HepG2 (cell line): ENCODE data around the gene SSC5D. TPM values are rescaled to one million over a fixed set of nuclear protein-coding genes. Genes with fewer than 3 reads are reported as not detected.

ENCODE experiments used
- ATAC-seq: fragments of 200-7000 bp; cut with Tn5 transposase; 3 replicates; pipeline ENCODE4 v1.9.1; 2020; ENCODE audit warnings: mild to moderate bottlenecking, moderate library complexity
- BruUV-seq: library from RNA; stranded (reverse); fragments of 400-500 nt; replicated peaks from 2 replicates; lab custom pipeline; 2021; lab: Mats Ljungman, UMichigan
- CTCF ChIA-PET: fragments of 300-600 bp; formaldehyde crosslinking; extraction: SDS; loops from one replicate; lab custom pipeline; 2021; ENCODE audit warnings: low total read pairs, inconsistent platforms, low intra/inter-chr PET ratio; lab: Yijun Ruan, JAX
- POLR2A ChIA-PET: fragments of 350-600 bp; sonication (Branson Sonifier 250); formaldehyde crosslinking; loops from one replicate; lab custom pipeline; 2020; ENCODE audit warnings: antibody characterized with exemption, inconsistent platforms; lab: Yijun Ruan, JAX
- DNase-seq: peaks from one replicate; pipeline ENCODE4 v3.0.0-alpha.2; 2015; ENCODE audit warnings: low spot score
- FAIRE-seq: peaks from 3 replicates; lab custom pipeline; 2011; peaks lifted over from hg19 to GRCh38; lab: Jason Lieb, UNC
- H2AFZ ChIP-seq: one replicate; pipeline ENCODE4 v1.6.1; 2011; ENCODE audit warnings: low read length, inconsistent platforms
- H3K27ac ChIP-seq: fragments of 300-600 bp; 3 replicates; pipeline ENCODE4 v1.8.0; 2011; ENCODE audit warnings: mixed run types, mild to moderate bottlenecking, mixed read lengths, low read length, inconsistent platforms; ENCODE audit not compliant: insufficient read depth; ENCODE audit errors: extremely low read length
- H3K27me3 ChIP-seq, 2 experiments: fragments of 200-600 bp in 1 of 2; 2 replicates in 1 of 2; 3 replicates in 1 of 2; pipeline versions ENCODE4 v1.6.0 to v1.8.0; 2011; ENCODE audit warnings: low read length in 2 of 2, mild to moderate bottlenecking in 2 of 2, moderate library complexity in 2 of 2, inconsistent platforms in 1 of 2; ENCODE audit not compliant: insufficient read depth in 2 of 2, control insufficient read depth in 1 of 2
- H3K36me3 ChIP-seq, 2 experiments: fragments of 200-600 bp in 1 of 2; replicated peaks in 1 of 2; 2 replicates in 1 of 2; 3 replicates in 1 of 2; pipeline versions ENCODE4 v1.5.1 to v1.8.0; 2011; ENCODE audit warnings: low read length in 2 of 2, inconsistent platforms in 1 of 2; ENCODE audit not compliant: insufficient read depth in 2 of 2, control insufficient read depth in 1 of 2
- H3K4me1 ChIP-seq: 2 replicates; pipeline ENCODE4 v1.5.1; 2012; ENCODE audit warnings: low read length, inconsistent platforms; ENCODE audit not compliant: insufficient read depth
- H3K4me2 ChIP-seq: 2 replicates; pipeline ENCODE4 v1.6.0; 2011; ENCODE audit warnings: low read depth, low read length, inconsistent platforms
- H3K4me3 ChIP-seq, 3 experiments: fragments of 200-600 bp in 1 of 3; sonication (generic), shearing (Covaris generic) in 1 of 3; replicated peaks in 1 of 3; 2 replicates each; pipeline ENCODE4 v1.5.1; 2011 to 2016; ENCODE audit warnings: low read length in 3 of 3, inconsistent platforms in 2 of 3, low read depth in 2 of 3, mild to moderate bottlenecking in 2 of 3, control low read depth in 1 of 3, mixed read lengths in 1 of 3; ENCODE audit not compliant: insufficient read depth in 1 of 3
- H3K79me2 ChIP-seq: one replicate; pipeline ENCODE4 v1.6.1; 2011; ENCODE audit warnings: low read length, inconsistent platforms; ENCODE audit not compliant: insufficient read depth
- H3K9ac ChIP-seq: 2 replicates; pipeline ENCODE4 v1.6.0; 2011; ENCODE audit warnings: mild to moderate bottlenecking, low read depth, low read length, inconsistent platforms; ENCODE audit not compliant: insufficient read depth
- H3K9me3 ChIP-seq: 2 replicates; pipeline ENCODE4 v1.5.1; 2012; ENCODE audit warnings: mild to moderate bottlenecking, low read length
- H4K20me1 ChIP-seq: 2 replicates; pipeline ENCODE4 v1.6.0; 2011; ENCODE audit warnings: inconsistent platforms, mild to moderate bottlenecking, low read length, moderate library complexity; ENCODE audit not compliant: insufficient read depth
- ARID2 ChIP-seq: sonication (generic); formaldehyde crosslinking; IDR thresholded peaks from 2 replicates; pipeline ENCODE4 v1.8.1; 2022; ENCODE audit warnings: mild to moderate bottlenecking, missing genetic modification reagents, borderline replicate concordance
- CENPT ChIP-seq: sonication (generic); formaldehyde crosslinking; IDR thresholded peaks from 2 replicates; pipeline ENCODE4 v1.8.0; 2022; ENCODE audit warnings: low read depth, mild to moderate bottlenecking, moderate library complexity, missing genetic modification reagents
- HBP1 ChIP-seq: IDR thresholded peaks from 2 replicates; pipeline ENCODE4 v1.6.1; 2016; ENCODE audit warnings: low read depth, control low read depth
- HDAC2 ChIP-seq: sonication (generic); formaldehyde crosslinking; IDR thresholded peaks from 2 replicates; pipeline ENCODE4 v1.4.0; 2020; ENCODE audit warnings: missing genetic modification reagents
- HDAC6 ChIP-seq: fragments of 200-600 bp; sonication (generic); IDR thresholded peaks from 2 replicates; pipeline ENCODE4 v1.7.0; 2017; ENCODE audit warnings: mild to moderate bottlenecking, antibody characterized with exemption, low read length, low read depth
- HOXA5 ChIP-seq: sonication (generic); formaldehyde crosslinking; IDR thresholded peaks from 2 replicates; pipeline ENCODE4 v1.4.0; 2020; ENCODE audit warnings: missing genetic modification reagents
- JUN ChIP-seq: sonication (generic); formaldehyde crosslinking; IDR thresholded peaks from 2 replicates; pipeline ENCODE4 v1.4.0; 2020; ENCODE audit warnings: mild to moderate bottlenecking, missing genetic modification reagents
- NFIB ChIP-seq: sonication (generic); formaldehyde crosslinking; IDR thresholded peaks from 2 replicates; pipeline ENCODE4 v1.9.0; 2021; ENCODE audit warnings: missing genetic modification reagents, mild to moderate bottlenecking, borderline replicate concordance
- PAXIP1 ChIP-seq: sonication (generic); formaldehyde crosslinking; conservative IDR thresholded peaks from 2 replicates; pipeline ENCODE4 v1.4.0; 2020; ENCODE audit warnings: mild to moderate bottlenecking, missing genetic modification reagents, moderate library complexity
- POLR2AphosphoS5 ChIP-seq: IDR thresholded peaks from 2 replicates; pipeline ENCODE4 v1.6.1; 2012; ENCODE audit warnings: low read depth, low read length
- ZBTB10 ChIP-seq: sonication (generic); formaldehyde crosslinking; IDR thresholded peaks from 2 replicates; pipeline ENCODE4 v1.4.0; 2020; ENCODE audit warnings: missing genetic modification reagents, borderline replicate concordance
- ZFP41 ChIP-seq: sonication (generic); formaldehyde crosslinking; IDR thresholded peaks from 2 replicates; pipeline ENCODE4 v1.4.0; 2020; ENCODE audit warnings: mild to moderate bottlenecking, missing genetic modification reagents, borderline replicate concordance
- ZNF260 ChIP-seq: sonication (generic); formaldehyde crosslinking; IDR thresholded peaks from 2 replicates; pipeline ENCODE4 v1.4.0; 2020; ENCODE audit warnings: missing genetic modification reagents, low read depth, mild to moderate bottlenecking, borderline replicate concordance
- ZNF343 ChIP-seq: sonication (generic); formaldehyde crosslinking; IDR thresholded peaks from 2 replicates; pipeline ENCODE4 v1.4.0; 2020; ENCODE audit warnings: mild to moderate bottlenecking, missing genetic modification reagents
- ZNF350 ChIP-seq: sonication (generic); formaldehyde crosslinking; IDR thresholded peaks from 2 replicates; pipeline ENCODE4 v1.4.0; 2020; ENCODE audit warnings: mild to moderate bottlenecking, low read depth, missing genetic modification reagents, borderline replicate concordance
- WGBS: methylation state at CpG from one replicate; pipeline ENCODE4 v1.1.6; 2017; ENCODE audit warnings: low lambda C conversion rate; 5-methylcytosine and 5-hydroxymethylcytosine counted together
- in situ Hi-C: cut with HindIII; loops from 2 replicates; pipeline ENCODE4 v1.10.0; 2017; ENCODE audit warnings: low pct_unique_long_range_greater_than_20kb; ENCODE audit not compliant: extremely low pct_ligation_motif_present
- intact Hi-C: fragments of 100-400 bp; cut with micrococcal nuclease; formaldehyde crosslinking; loops from one replicate; pipeline ENCODE4 v1.10.0; 2022; ENCODE audit not compliant: unreplicated experiment
- polyA plus RNA-seq, 8 experiments: library from polyadenylated mRNA; depleted of rRNA in 3 of 8; stranded (reverse) in 7 of 8; unstranded in 1 of 8; fragments of >200 nt; fragmentation: Illumina TruSeq in 4 of 8; extraction: Trizol in 4 of 8; gene quantifications; 2 replicates each; pipeline versions ENCODE4 v1.2.1 to v1.2.3, GENCODE V29; 2011 to 2016; ENCODE audit warnings: low read depth in 4 of 8, missing spikeins in 1 of 8, mixed read lengths in 1 of 8; ENCODE audit not compliant: insufficient read depth in 1 of 8
- total RNA-seq, 5 experiments: library from RNA; depleted of rRNA; stranded (reverse); fragments of >200 nt; fragmentation: Illumina TruSeq; extraction: Trizol; gene quantifications; 2 replicates each; pipeline ENCODE4 v1.2.3, GENCODE V29; 2016; ENCODE audit warnings: low read depth in 1 of 5

The SSC5D gene
- total and polyA plus RNA-seq, 2 of the 13 experiments (the other 11 are each of a cell fraction or from before 2014, with no cell fraction given): not detected

- no peak for FAIRE-seq
- no peaks in the 10 kb centered on the region for H3K9me3 ChIP-seq
- intact Hi-C loops (no loop called here), in situ Hi-C loops (no loop called here)
- H2AFZ ChIP-seq: no peak overlapping the region
- H3K4me1 ChIP-seq: peaks cover 32% of the 10 kb centered on the region
- ATAC-seq: no peak; the same call in 2 of the 3 replicates
- H3K27ac ChIP-seq: no peak overlapping the region
- H4K20me1 ChIP-seq: no peaks in the 10 kb centered on the region
- H3K27me3 ChIP-seq: no peaks in the 10 kb centered on the region; a peak in 1 of 5 replicates
- H3K4me3 ChIP-seq: peak overlapping the region in 2 of 3 experiments; percentile 13 to 30; a peak in 2 of 6 replicates
- TF ChIP-seq ZNF260 (CRISPR knock-in tag): no peak
- TF ChIP-seq HDAC6: no peak
- no peak for TF ChIP-seq POLR2AphosphoS5
- TF ChIP-seq NFIB (CRISPR knock-in tag): no peak
- TF ChIP-seq ZBTB10 (CRISPR knock-in tag): no peak
- TF ChIP-seq PAXIP1: no peak
- no peak for TF ChIP-seq ZNF343 (CRISPR knock-in tag)
- no peak for TF ChIP-seq HBP1
- TF ChIP-seq ARID2 (CRISPR knock-in tag): no peak
- TF ChIP-seq HOXA5 (CRISPR knock-in tag): no peak
- TF ChIP-seq ZFP41 (CRISPR knock-in tag): no peak
- no peak for TF ChIP-seq HDAC2 (CRISPR knock-in tag)
- no peak for TF ChIP-seq CENPT
- no peak for TF ChIP-seq JUN (CRISPR knock-in tag)
- no peak for TF ChIP-seq ZNF350 (CRISPR knock-in tag)
- WGBS: 24% methylated on average over 7 of the region's 11 CpGs
- POLR2A ChIA-PET: interaction anchor here (1.3 kb wide), 1 partner anchor 11 kb away, joined by 3 read pairs; no protein-coding TSS in a partner anchor
- no TSS peak for BruUV-seq
- H3K36me3 ChIP-seq: no peaks in the 10 kb centered on the region
- CTCF ChIA-PET: interaction anchor here (1.9 kb wide), 1 partner anchor 20 kb away, joined by 6 read pairs; no protein-coding TSS in a partner anchor
- no peak overlapping the region for H3K9ac ChIP-seq
- no peak for DNase-seq
- H3K4me2 ChIP-seq: peak overlapping the region; percentile 45; the same call in 1 of the 2 replicates
- H3K79me2 ChIP-seq: no peaks in the 10 kb centered on the region
These were observed 48.1 kb downstream of the SSC5D start for GRCh38 chr19:55536366-55536765.
